GM15510 (cell line): ENCODE data around the gene GPR160.

Experiments
- POLR2A ChIP-seq: IDR thresholded peaks from 3 replicates; pipeline ENCODE4 v1.6.1; 2011; ENCODE audit warnings: borderline replicate concordance; ENCODE audit not compliant: insufficient read length; ENCODE audit errors: extremely low read depth

Gene GPR160

GRCh38 chr3:170078620-170079281, 41.0 kb downstream of the GPR160 start:
- TF ChIP-seq POLR2A = no peak

GRCh38 chr3:170079536-170080165, 41.9 kb downstream of the GPR160 start:
- no peak for TF ChIP-seq POLR2A

- no peak for TF ChIP-seq POLR2A
Measured at GRCh38 chr3:170080605-170081004, 42.8 kb downstream of the GPR160 start.

DNA sequence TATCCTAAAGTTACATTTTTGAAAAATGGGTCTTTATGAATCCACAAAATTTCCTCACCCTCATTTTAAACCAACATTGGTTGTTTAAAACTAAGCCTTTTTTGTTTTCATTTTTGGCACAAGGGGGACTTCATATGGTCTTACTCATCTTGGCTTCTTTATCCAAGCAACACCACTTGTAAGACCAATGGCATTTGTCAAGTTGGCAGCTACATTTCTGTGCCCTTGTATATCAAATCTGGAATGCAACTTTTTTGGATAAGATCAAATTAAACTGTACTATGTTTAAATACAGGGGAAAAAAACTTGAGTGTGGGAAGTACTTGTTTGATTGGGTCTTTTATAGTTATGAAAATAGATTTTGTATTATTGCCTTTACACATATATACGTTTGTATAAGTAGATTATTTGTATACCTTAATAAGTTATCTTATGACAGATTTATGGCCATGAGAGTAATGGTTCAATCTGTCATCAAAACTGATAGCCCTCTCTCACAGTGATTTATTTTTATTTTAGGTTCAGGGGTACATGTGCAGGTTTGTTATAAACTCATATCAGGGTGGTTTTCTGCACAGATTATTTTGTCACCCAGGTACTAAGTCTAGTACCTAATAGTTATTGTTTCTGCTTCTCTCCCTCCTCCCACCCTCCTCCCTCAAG, 43.4 kb downstream of the GPR160 start:
- TF ChIP-seq POLR2A = no peak

- no peak for TF ChIP-seq POLR2A
Measured at GRCh38 chr3:170083343-170083742, 45.5 kb downstream of the GPR160 start.

- TF ChIP-seq POLR2A = no peak
Measured at GRCh38 chr3:170085396-170085795, 47.6 kb downstream of the GPR160 start.

DNA sequence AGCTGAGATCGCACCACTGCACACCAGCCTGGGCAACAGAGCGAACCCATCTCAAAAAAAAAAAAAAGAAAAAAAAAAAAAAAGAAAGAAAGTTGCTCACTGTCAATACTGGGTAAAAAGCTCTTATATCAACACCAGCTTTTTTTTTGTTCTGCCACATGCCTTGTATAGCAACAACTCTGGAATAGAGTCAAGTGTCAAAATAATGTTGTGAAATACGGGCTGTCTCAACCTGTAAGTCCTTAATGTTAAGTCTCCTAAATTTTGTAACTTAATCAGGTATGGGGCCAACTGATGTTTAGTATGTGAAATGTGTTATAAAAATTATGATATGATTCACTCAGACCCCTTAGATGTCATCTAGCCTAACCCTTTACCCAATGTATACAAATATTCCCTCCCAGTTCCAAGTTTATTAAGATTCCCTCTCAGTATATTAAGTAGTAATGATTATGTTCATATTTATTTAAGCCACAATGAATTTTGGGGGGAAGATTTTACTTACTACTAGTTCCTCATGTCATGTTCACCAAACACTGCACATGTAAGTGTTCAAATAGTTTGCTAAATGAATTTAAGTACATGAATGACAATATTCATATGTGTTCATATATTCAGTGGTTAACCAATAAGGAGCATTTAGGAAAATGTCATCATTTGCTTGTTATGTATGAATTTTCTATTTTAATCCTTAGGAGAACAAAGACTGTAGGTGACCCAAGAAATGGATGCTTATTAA, 52.2 kb downstream of the GPR160 start:
- no peak for TF ChIP-seq POLR2A

- no peak for TF ChIP-seq POLR2A
Measured at GRCh38 chr3:170090601-170090981, 52.8 kb downstream of the GPR160 start.

GRCh38 chr3:170092907-170093306, 55.1 kb downstream of the GPR160 start:
- TF ChIP-seq POLR2A = no peak

DNA sequence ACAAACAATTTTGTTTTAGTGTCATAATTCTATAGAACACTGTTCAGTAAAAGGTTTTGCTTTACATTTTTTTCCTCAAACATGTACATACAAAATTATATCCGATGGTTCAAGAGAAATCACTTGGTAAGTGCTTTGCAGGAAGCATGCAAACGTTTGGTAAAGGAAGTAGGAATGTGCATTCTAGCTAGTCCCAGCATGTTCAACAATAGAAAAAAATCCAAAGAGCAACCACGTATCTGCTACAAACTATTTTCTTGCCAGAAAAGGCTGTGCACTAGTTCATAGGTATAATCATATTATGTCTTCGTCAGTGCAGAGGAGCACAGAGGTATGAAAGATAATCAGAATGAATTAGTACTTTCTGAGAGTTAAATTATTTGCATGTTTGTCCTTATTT, 58.0 kb downstream of the GPR160 start:
- no peak for TF ChIP-seq POLR2A

GRCh38 chr3:170096342-170096741, 58.5 kb downstream of the GPR160 start:
- no peak for TF ChIP-seq POLR2A

- TF ChIP-seq POLR2A = no peak
Measured at GRCh38 chr3:170098753-170099152, 61.0 kb downstream of the GPR160 start.

DNA sequence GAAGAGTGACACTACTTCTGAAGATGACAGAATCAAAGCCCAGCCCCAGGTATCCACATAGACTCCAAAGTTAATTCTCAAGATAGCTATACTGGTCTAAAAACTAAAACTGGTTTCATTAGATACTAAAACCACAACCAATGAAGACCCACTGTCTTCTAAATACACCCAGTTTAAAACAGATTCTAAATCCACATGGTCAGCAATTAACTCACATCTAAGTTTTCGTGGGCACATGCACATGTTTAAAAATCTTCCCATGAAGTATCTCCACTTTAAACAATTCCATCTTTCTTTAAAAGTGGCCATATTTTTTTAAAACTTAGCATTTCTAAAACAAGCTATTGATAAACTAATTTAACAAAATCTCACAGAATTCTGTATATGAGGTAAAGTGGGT, 63.1 kb downstream of the GPR160 start:
- no peak for TF ChIP-seq POLR2A

DNA sequence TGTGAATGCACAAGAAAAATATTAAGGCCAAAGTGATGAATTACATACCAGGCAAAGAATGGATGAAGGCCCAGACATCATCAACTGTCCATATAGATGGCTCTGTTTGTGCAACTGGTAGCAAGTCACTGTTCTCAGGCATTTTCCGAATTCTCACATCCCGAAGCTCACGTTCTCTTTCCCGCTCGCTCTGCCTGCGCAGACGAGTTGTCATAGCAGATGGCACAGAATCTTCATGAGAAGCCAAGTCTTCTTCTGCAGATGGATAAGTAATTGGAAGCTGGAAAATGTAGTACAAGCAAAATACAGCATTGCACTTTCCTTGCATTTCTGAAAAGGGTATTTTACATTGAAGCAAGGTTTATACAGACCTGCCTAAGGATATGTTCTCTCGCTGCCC, 64.6 kb downstream of the GPR160 start:
- TF ChIP-seq POLR2A = no peak

- TF ChIP-seq POLR2A = no peak
Measured at GRCh38 chr3:170107941-170108340, 70.1 kb downstream of the GPR160 start.

GRCh38 chr3:170108955-170109354, 71.2 kb downstream of the GPR160 start:
- no peak for TF ChIP-seq POLR2A

- TF ChIP-seq POLR2A = no peak
Measured at GRCh38 chr3:170109579-170110293, 71.9 kb downstream of the GPR160 start.
